GM12892 (cell line): ENCODE measurements around the gene CATSPER1.

Source experiments
- POLR2A ChIP-seq: IDR thresholded peaks from 2 replicates; pipeline ENCODE4 v1.6.1; 2011; ENCODE audit warnings: low read depth, low read length, control low read depth
- POLR2AphosphoS5 ChIP-seq: IDR thresholded peaks from 2 replicates; pipeline ENCODE4 v1.6.1; 2011; ENCODE audit warnings: low read depth, low read length, control low read depth
- TAF1 ChIP-seq: IDR thresholded peaks from 2 replicates; pipeline ENCODE4 v1.6.1; 2011; ENCODE audit warnings: low read depth, mild to moderate bottlenecking, control low read depth, low read length, borderline replicate concordance

DNA sequence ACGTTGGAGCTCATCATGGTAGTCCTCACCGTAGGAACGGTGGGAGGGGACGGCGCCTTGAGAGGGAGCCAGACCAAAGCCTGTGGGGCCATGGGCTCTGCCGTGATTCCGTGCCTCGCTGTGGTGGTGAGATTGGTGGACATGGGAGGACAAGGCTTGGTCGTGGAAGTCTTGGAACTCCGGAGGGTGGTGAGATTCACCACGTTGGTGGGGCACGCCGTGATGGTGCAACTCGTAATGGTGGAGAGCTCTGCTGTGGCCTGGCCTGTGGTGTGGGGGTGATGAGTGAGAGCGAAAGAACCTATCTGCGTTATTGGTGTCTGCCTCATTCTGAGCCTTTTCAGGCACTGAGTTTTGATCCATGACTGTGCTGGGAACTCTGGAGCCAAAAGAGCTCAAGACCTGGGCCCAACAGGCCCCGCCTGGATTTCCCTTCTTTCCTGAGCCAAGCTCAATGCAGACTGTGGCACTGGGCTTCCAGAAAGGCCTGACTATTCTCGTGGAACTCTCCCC is at the start of gene CATSPER1:
- no peak for TF ChIP-seq POLR2A
- no peak for TF ChIP-seq POLR2AphosphoS5
- TF ChIP-seq TAF1 = no peak
